ENCODE data around the gene GMFB. TPM values are rescaled to one million over a fixed set of nuclear protein-coding genes. Genes with fewer than 3 reads are reported as not detected.

The GMFB gene
- total RNA-seq, 1 donor, result 142 TPM

DNA sequence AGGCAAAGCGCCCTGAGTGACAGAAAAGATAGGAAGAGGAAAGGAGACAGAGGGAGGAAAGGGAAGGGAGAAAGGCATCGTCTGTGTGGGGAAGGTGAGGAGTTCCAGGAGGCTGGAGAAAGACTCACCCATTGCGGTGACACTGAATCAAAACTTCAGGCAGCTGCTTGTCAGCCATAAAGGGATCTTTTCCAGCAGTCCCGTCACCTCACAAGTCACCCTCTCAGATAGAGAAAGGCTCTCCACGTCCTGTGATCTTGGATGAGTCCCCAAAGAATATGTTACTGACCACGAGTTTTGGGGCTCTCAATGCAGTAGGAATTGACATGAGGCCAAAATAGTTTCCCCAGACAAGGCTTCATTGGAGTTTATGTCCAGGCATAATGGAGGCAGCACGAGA is 9.8 kb upstream of the GMFB start:
- TF ChIP-seq, protein P1, sequence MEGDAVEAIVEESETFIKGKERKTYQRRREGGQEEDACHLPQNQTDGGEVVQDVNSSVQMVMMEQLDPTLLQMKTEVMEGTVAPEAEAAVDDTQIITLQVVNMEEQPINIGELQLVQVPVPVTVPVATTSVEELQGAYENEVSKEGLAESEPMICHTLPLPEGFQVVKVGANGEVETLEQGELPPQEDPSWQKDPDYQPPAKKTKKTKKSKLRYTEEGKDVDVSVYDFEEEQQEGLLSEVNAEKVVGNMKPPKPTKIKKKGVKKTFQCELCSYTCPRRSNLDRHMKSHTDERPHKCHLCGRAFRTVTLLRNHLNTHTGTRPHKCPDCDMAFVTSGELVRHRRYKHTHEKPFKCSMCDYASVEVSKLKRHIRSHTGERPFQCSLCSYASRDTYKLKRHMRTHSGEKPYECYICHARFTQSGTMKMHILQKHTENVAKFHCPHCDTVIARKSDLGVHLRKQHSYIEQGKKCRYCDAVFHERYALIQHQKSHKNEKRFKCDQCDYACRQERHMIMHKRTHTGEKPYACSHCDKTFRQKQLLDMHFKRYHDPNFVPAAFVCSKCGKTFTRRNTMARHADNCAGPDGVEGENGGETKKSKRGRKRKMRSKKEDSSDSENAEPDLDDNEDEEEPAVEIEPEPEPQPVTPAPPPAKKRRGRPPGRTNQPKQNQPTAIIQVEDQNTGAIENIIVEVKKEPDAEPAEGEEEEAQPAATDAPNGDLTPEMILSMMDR (IDR thresholded peaks at IDR 0.05; ENCODE audit: insufficient read depth, low read depth, low read length), result no peak
- H3K4me3 ChIP-seq (ENCODE audit: low read depth, low read length), result no peak overlapping the region
- DNase-seq (ENCODE audit: low read depth), result no peak

DNA sequence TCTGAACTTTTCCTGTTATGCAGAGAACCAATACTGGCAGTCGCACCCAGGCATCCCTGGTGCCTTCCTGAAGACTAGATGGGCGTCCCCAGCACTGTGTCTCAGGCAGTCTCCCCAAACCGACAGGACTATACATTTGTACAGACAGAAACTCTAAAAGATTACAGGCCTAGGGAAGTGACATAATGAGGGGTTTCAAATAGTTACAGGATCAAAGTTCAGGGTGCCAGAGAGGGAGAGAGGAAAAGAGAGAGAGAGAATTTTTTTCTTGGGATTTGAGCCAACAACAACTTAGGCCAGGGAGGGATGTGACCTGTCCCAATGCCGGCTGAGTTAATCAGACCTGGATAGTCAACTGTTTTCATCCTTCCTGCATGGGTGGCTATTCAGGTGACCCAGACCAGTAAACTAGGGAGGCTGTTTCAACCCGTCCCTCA is 9.3 kb upstream of the GMFB start:
- DNase-seq (ENCODE audit: low read depth), result no peak
- no peak overlapping the region for H3K4me3 ChIP-seq (ENCODE audit: low read depth, low read length)
- TF ChIP-seq, protein P1 (IDR thresholded peaks at IDR 0.05; ENCODE audit: insufficient read depth, low read depth, low read length), result no peak

DNA sequence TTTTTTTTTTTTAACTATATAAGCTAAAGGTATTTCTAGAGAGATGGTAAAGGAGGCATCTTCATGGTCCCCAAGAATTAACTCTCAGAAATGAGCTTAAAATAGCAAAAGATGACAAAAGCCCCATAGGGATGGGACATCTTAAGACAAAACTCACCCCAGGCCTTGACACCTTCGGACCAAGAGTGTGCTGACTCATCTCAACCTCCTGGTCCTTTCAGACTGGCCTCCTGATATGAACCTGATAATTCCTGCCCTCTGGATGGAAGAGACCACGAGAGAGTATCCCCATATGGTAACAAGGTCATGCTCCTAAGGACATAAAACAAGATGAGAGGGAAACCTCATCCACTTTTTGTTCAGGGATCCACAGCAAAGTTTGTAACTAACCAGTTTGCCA is 8.4 kb upstream of the GMFB start:
- no peak for DNase-seq (ENCODE audit: low read depth)
- TF ChIP-seq, protein P1 (IDR thresholded peaks at IDR 0.05; ENCODE audit: insufficient read depth, low read depth, low read length), result no peak
- H3K4me3 ChIP-seq (ENCODE audit: low read depth, low read length), result no peak overlapping the region

DNA sequence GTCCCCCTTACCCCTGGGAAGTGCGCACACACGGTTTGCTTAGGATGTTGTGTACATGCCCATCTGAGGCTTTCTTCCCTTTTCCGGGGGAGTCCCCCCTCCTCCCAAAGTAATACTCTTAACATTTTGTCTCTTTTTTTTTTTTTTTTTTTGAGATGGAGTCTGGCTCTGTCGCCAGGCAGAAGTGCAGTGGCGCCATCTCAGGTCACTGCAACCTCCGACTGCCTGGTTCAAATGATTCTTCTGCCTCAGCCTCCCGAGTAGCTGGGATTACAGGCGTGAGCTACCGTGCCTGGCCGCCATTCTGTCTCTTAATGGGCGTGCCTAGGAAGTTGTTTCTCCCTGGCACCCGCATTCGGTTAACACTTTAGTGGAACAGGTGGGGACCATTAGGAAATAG is 4.5 kb upstream of the GMFB start:
- TF ChIP-seq, protein P1 (IDR thresholded peaks at IDR 0.05; ENCODE audit: insufficient read depth, low read depth, low read length), result no peak
- H3K4me3 ChIP-seq (ENCODE audit: low read depth, low read length), result no peak overlapping the region
- no peak for DNase-seq (ENCODE audit: low read depth)

DNA sequence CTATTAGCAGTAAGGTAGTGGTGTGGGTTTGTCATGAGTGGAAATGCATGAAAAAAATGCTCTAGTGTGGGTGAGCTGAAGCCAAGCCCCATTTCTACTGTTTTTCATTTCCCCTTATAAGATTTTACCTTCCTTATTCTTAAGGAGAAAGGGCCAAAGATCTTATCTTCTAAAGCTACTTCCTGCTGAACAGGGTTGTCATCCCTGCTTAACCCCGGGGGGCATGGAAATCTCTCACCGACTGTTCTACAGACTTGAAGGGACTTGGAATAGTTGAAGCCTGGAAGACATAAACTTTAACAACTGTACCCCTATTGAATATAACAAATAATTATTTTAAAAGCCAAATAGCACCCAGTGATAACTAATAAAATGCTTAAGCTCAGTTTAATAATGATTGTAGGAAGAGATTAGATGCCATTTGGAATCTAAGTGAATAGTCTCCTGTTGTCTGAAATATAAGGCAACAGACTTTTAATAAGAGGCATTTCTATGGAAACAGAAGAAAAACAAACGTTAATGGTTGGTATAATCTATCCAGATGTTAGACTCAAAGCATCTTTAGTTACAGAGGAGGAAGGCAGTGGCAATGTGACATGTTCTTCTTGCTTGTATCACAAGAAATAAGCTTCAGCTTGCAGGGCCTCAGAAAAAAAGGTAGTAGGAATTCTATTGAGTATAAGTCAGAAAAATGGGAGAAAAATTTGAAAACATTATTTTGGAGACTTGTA is 1.8 kb upstream of the GMFB start:
- TF ChIP-seq, protein P1 (IDR thresholded peaks at IDR 0.05; ENCODE audit: insufficient read depth, low read depth, low read length), result no peak
- H3K4me3 ChIP-seq (ENCODE audit: low read depth, low read length), result no peak overlapping the region
- DNase-seq (ENCODE audit: low read depth), result no peak

DNA sequence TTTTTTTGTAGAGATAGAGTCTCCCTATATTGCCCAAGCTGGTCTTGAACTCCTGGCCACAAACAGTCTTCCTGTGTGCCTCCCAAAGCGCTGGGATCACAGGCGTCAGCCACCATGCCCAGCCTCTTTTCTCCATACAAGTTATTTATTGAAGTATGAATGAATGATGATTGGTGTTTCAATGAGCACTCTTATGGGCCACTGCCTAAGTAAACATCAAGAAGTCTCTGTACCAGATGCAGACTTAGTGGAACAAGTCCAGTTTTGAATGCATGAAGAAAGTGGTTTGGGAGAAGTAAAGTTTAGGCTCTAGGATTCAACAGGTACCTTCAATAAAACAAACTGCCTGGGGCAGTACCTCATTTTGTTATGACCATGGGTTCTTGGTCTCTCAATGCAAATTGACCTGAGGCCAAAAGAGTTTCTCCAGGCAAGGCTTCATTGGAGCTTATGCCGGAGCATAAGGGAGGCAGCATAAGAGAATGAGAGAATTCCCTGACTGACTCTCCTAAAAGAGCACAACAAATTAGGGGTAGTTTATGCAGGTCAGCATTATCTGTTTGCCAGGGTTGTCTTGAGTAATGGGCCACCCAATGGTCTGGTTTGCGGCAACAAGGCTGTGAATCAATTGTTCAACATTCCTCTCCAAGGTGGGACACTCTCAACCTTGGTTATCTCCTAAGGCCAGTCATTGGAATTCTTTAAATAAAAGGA is 1.1 kb upstream of the GMFB start:
- peak overlapping the region; percentile 75 for H3K4me3 ChIP-seq (ENCODE audit: low read depth, low read length)
- TF ChIP-seq, protein P1 (IDR thresholded peaks at IDR 0.05; ENCODE audit: insufficient read depth, low read depth, low read length), result no peak
- no peak for DNase-seq (ENCODE audit: low read depth)

Measured in fibroblast of villous mesenchyme (primary cell).